ENCODE measurements around the gene EPHA8.

DNA sequence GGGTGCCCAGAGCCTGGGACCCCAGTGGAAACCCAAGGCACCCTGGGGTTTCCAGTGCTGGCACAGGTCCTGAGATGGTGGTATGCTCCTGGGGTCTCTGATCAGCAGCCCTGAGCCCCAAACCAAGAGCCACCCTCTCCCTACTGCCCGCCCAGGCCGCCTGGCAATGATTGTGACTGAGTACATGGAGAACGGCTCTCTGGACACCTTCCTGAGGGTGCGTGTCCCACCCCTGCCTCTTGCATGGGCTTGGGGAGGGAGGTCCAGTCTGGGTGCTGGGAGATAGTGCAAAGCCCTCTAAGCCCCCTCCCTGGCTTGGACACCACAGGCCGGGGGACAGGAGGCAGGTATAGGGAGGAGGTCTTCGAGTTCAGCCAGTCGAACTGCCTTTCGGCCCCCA, 34.7 kb downstream of the EPHA8 start:
- TF ChIP-seq SMC3 (IDR thresholded peaks at IDR 0.05; ENCODE audit: low read depth, low read length) = no peak
- no peak for TF ChIP-seq POLR2A (IDR thresholded peaks at IDR 0.05; ENCODE audit: low read depth, low read length)
- TF ChIP-seq, protein P1, sequence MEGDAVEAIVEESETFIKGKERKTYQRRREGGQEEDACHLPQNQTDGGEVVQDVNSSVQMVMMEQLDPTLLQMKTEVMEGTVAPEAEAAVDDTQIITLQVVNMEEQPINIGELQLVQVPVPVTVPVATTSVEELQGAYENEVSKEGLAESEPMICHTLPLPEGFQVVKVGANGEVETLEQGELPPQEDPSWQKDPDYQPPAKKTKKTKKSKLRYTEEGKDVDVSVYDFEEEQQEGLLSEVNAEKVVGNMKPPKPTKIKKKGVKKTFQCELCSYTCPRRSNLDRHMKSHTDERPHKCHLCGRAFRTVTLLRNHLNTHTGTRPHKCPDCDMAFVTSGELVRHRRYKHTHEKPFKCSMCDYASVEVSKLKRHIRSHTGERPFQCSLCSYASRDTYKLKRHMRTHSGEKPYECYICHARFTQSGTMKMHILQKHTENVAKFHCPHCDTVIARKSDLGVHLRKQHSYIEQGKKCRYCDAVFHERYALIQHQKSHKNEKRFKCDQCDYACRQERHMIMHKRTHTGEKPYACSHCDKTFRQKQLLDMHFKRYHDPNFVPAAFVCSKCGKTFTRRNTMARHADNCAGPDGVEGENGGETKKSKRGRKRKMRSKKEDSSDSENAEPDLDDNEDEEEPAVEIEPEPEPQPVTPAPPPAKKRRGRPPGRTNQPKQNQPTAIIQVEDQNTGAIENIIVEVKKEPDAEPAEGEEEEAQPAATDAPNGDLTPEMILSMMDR (conservative IDR thresholded peaks at IDR 0.05; ENCODE audit: low read depth, low read length) = no peak
- TF ChIP-seq, protein P2, sequence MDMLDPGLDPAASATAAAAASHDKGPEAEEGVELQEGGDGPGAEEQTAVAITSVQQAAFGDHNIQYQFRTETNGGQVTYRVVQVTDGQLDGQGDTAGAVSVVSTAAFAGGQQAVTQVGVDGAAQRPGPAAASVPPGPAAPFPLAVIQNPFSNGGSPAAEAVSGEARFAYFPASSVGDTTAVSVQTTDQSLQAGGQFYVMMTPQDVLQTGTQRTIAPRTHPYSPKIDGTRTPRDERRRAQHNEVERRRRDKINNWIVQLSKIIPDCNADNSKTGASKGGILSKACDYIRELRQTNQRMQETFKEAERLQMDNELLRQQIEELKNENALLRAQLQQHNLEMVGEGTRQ (IDR thresholded peaks at IDR 0.05; ENCODE audit: low read depth, low read length) = no peak
- TF ChIP-seq CHD1 (IDR thresholded peaks at IDR 0.05; ENCODE audit: low read depth, low read length) = no peak
- TF ChIP-seq RAD21 (IDR thresholded peaks at IDR 0.05; ENCODE audit: low read length) = no peak
